ENCODE data around the gene GRIN2A.

Gene GRIN2A

GRCh38 chr16:9965079-9965478 is 217.1 kb downstream of the GRIN2A start:
- no peak for DNase-seq (ENCODE audit: low read depth)

DNA sequence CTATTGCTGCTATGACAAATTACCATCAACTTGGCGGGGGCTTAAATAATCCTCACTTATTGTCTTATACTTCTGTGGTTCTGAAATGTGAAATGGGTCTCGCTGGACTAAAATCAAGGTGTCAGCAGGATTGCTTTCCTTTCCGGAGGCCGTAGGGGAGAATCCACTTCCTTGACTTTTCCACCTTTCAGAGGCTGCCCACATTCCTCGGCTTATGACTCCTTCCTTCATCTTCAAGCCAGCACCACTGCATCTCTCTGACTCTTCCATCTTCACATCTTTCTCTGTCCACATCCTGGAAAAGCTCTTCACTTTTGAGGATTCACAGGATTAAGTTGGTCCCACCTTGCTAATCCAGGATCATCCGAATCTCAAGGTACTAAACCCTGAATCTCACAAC is 217.8 kb downstream of the GRIN2A start:
- no peak for DNase-seq (ENCODE audit: low read depth)

DNA sequence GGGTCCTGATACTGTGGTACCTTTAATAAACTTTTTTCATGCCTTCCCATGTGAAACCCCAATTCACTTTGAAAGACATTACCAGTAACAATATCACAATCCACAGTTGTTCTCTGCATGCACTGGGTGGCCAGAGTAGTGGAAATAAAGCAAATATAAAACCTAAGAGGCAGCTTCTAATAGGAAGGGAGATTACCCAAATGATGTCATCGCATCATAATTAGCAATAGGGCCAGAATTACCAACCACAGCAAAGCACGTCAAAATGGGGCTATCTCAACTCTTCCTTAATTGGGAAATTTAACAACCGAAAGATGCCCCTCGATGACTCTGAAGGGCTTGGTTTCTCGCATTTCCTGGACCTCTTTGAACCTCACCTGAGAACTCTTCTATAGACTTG is 224.8 kb downstream of the GRIN2A start:
- no peak for DNase-seq (ENCODE audit: low read depth)

GRCh38 chr16:9957002-9957401 is 225.2 kb downstream of the GRIN2A start:
- DNase-seq (ENCODE audit: low read depth): no peak

DNA sequence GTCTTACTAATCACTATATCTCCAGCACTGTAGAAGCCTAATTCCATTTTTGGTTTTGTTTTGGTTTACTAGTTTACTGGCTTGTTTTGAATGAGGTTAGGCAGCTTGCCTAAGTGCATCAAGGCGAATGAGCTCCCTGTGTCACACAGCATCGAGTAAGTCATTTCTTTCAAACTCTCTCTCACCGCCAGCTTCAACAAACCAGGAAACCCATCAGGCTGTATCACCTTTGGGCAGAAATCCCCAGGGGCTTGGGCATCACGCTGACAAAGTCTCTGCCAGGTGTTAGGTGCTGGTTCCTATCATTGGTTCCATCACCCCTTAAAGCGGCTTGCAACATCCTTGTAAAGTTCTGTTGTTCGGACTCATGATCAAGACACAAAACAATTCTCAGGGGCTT is 226.6 kb downstream of the GRIN2A start:
- DNase-seq (ENCODE audit: low read depth): no peak

DNA sequence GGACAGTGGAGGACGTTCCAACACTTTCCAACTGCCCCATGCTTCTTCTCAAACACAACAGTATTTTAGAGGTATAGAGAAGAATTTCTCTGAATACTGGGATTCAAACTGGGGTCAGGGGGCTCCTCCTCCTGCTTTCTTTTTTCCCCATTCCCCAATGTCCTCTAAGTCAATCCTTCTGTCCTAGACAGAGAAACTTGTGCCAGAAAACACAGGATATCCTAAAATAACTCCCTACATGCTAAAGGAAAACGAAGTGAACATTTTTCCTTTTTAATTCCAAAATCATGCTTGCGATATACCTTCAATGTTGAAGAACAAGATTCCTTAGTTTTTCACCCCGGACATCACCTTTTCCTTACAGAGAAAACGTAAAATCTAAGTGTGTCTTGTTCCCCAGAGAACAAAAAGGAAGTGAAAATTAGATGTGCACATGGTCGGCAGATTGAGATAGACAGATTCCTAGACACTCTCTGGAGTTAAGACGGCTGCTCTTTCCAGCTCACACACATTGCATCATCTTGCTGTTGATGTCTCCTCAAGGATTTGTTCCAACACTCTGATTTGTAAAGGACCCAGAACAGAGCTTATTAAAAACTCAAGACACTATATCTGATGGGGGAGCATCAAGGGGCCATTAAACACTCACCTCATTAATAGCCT is 228.2 kb downstream of the GRIN2A start:
- no peak for DNase-seq (ENCODE audit: low read depth)

DNA sequence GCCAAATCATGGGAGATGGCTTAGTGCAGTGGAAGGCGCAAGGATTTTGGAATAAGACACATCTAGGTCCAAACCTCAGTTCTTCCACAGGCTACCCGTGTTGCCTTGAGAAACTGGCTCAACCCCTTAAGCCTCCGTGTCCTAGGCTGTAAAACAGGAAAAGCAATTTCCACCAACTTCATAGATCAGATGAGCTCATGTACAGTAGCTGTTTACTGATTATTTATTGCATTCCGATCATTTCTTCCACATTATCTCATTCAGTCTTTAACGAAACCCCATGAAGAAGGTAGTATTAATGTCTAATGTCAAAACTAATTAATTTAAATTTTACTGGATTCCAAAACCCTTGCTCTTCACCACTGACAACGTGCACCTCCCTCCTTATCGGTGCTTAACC is 231.6 kb downstream of the GRIN2A start:
- DNase-seq (ENCODE audit: low read depth): no peak

DNA sequence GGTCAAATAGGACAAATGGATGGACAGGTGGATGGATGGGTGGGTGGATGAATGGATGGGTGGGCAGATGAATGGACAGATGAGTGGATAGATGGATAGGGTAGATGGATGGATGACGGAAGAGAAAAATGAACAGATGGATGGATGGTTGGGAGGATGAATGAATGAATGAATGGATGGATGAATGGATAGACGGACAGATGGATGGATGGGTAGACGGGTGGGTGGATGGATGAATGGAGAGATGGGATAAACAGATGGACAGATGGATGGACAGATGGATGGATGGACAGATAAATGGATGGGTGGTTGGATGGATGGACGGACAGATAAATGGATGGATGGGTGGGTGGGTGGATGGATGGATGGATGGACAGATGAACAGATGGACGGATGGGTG is 232.8 kb downstream of the GRIN2A start:
- DNase-seq (ENCODE audit: low read depth): no peak

DNA sequence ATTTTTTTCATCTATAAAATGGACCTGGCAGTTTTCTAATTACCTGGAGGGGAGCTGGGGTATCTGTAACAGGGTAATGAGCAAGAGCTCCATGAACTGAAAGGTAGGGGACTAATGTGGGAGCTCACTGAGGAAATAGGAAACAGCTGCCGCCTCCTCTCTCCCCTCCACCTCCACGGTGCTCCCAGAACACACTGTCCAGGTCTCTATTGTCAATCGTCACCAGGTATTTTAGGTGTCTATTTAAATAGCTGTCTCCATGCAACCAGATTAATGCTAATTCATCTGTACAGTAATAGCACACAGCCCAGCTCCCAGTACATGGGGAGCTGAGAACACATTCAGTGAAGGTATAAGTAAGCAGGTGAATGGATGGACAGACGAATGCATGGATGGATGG is 233.3 kb downstream of the GRIN2A start:
- DNase-seq (ENCODE audit: low read depth): no peak

DNA sequence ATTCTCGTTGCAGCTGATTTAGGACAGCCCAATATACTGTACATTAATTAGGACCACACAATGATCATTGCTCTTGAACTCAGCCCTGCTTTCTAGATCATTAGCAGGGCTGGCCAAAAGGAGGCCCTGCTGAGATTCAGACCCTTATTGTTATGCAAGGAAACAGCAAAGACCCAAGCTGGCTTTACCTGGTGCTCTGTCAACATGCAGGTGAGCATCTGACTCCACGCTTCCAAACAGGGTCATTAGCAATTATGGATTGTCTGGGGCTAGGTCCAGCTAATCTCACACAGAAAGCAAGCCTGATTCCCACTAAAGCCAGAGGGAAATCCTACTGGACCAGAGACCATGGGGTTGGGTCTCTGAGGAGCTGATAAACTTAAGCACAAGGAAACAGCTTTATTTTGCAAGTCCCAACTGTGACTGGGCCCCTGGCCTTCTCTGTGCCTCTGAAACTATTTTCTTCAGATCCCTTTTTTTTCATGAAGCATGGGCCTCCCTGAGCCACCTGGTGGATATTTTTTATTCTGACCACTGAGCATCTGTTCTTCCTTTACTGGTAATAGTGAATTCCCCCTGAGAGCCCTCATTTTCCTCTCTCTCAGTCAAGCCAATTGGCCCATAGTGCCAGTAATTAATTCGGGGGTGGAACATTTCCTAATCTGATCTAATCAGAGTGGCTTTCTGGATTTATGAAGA is 236.1 kb downstream of the GRIN2A start:
- DNase-seq (ENCODE audit: low read depth): no peak

DNA sequence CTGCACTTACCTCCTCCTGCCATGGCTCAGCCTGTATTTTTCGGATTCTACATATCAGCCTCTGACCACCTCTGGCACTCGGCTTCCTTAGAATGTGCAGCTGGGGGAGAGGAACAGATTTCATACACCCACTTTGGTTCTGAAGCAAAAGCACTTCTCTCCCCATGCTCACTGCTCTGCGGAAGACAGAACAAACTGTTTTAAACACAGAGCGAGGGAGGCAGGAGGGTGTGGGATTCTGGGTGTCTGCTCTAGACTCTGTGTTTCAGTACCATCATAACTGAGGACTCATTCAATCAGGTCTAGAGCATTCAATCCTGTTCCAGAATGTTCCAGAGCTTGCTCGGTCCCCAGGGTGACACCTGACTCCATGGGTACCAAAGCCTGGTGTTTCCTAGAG is 239.1 kb downstream of the GRIN2A start:
- no peak for DNase-seq (ENCODE audit: low read depth)

DNA sequence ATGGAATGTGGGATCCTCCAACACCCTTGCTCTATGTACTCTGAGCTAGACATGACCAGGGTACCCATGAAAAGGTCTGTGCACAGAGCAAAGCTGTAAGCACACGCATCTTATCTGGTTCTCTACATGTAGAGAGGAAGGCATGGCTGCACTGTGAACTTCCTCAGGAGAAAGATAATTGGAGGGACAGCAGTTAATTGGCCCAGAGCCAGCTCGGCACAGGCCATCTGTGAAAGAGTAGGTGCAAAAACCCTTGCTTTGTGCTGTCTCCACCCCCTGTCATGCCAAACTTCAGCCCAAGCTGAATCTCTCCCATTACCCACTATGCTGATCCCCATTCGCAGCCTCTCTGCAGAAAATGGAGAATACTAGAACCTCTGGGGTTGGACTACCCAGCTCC is 241.0 kb downstream of the GRIN2A start:
- DNase-seq (ENCODE audit: low read depth): no peak

- DNase-seq (ENCODE audit: low read depth): no peak
Observed at GRCh38 chr16:9934723-9935508, 247.3 kb downstream of the GRIN2A start.

- DNase-seq (ENCODE audit: low read depth): no peak
Observed at GRCh38 chr16:9932919-9933653, 249.1 kb downstream of the GRIN2A start.

- DNase-seq (ENCODE audit: low read depth): no peak
Observed at GRCh38 chr16:9932000-9932399, 250.2 kb downstream of the GRIN2A start.

GRCh38 chr16:9929836-9930235 is 252.4 kb downstream of the GRIN2A start:
- DNase-seq (ENCODE audit: low read depth): no peak

DNA sequence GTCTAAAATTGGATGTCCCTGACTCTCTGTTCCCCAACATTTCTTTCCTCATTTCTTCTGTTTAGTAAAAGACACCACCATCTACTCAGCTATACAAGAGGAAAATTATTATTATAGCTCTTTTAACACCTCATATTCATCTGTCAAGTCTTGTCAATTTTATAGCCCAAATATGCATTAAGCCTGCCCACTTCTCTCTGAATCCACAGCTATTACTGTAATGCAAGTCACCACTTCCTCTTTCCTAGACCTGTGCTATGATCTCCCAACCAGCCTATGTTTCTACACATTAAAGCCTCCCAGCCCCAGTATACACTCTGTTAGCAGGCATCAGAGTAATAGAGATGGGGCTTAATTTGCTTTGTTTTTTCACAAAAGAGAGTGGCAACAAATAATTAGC is 252.9 kb downstream of the GRIN2A start:
- no peak for DNase-seq (ENCODE audit: low read depth)

DNA sequence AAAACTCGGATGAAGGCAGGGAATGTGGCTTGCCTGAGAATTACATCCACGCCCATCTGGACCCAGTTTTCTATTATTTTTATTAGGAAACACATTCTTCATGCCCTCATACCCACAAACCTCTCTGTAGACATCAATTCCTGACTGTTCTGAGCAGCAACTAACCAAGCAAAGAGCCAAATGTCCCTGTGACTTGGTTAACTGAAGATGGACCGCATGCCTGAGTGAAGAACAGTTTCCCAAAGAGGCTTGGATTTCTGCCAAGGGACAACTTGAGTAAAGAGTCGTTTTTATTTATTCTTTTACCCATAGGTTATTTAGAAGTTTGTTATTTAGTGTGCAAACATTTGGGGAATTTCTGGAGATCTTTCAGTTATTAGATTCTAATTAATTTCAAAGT is 259.8 kb downstream of the GRIN2A start:
- no peak for DNase-seq (ENCODE audit: low read depth)

- no peak for DNase-seq (ENCODE audit: low read depth)
Observed at GRCh38 chr16:9921997-9922396, 260.2 kb downstream of the GRIN2A start.

DNA sequence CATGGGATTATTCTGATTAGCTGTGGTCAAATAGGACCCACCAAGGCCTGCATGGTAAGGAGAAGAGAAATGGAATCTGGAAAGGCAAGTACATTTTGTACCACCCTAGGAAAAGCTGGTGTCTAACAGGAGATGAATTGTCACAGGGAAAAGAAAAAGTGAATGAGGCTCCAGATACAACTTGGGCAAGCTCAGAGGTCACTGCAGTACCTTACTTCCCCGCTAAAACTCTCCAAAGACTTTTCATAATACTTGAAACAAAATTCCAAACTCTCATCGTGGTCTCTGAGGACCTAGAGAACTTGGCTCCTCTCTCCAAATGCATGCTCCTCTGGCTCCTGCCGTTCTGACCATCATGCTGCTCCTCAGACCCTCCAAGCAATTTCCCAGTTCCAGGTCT is 262.8 kb downstream of the GRIN2A start:
- no peak for DNase-seq (ENCODE audit: low read depth)

DNA sequence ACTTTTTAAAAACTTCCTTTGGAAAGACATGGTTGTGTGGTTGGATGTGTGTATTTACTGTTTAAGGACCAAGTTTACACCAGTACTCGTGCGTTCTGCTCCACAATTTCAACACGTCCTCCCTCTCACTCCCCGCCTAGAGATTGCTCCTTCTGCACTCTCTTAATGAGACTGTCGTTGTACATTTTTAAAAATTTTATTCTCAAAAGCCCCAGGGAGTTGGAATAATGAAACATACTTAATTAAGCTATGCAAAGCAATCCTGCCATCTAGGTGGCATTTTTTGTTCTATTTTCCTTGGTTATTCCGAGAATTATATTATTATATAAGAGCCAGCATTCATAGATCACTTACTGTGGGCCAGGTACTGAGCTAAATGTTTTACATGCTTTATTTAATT is 264.5 kb downstream of the GRIN2A start:
- no peak for DNase-seq (ENCODE audit: low read depth)

DNA sequence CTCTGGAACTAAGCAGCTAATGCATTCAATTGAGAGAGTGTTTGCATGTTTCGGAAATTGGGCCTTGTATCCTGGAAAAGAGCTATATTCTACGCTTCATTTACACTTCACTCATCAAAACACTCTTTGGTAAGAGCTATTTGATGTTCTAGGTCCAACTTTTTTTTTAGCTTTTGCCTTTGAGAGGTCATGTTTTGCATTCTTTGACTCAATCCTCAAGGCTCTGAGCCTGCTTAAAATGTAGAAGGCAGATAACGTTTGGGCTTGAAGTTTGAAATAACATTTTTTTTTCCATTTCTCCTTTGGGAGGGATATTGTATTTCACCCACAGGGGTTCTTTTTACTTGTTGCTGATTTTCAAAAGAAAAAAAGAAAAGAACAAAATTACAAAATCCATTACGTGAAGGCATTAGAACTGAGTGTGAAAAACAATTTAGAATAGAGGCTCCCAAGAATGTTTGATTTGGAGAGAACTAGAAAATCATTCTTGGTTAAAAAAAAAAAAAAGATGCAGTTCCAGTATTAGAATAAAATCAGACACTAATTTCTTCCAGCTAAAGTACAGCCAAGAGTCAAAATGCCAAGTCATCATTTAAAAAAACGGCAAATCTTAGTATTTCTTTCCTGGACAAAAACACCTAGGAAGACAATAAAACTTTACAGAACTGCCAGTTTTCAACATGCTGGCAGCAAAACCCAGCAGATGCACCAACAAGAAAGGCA is 268.5 kb downstream of the GRIN2A start:
- no peak for DNase-seq (ENCODE audit: low read depth)
